ENCODE data around the gene GABRB1.

DNA sequence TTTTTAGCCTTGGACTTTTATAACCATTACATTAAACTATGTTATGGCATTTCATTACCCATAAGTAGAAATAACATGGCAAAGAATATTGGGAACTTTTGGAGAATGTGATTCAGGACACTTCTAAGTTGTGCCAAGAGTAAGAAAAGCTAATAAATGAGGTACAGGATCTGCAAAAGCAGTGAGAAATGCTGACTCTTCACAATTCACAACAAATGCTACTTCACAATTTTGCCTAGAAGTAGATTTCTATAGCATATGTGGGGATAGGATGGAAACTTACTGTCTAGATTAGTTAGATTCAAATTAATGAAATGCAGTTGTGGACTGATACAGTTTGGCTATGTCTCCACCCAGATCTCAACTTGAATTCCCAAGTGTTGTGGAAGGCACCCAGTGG lies 258.4 kb downstream of the GABRB1 start:
- no peak for TF ChIP-seq EZH2phosphoT487 (IDR thresholded peaks at IDR 0.05; ENCODE audit: low read depth, severe bottlenecking, unreplicated experiment)
- TF ChIP-seq, protein P1, sequence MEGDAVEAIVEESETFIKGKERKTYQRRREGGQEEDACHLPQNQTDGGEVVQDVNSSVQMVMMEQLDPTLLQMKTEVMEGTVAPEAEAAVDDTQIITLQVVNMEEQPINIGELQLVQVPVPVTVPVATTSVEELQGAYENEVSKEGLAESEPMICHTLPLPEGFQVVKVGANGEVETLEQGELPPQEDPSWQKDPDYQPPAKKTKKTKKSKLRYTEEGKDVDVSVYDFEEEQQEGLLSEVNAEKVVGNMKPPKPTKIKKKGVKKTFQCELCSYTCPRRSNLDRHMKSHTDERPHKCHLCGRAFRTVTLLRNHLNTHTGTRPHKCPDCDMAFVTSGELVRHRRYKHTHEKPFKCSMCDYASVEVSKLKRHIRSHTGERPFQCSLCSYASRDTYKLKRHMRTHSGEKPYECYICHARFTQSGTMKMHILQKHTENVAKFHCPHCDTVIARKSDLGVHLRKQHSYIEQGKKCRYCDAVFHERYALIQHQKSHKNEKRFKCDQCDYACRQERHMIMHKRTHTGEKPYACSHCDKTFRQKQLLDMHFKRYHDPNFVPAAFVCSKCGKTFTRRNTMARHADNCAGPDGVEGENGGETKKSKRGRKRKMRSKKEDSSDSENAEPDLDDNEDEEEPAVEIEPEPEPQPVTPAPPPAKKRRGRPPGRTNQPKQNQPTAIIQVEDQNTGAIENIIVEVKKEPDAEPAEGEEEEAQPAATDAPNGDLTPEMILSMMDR (IDR thresholded peaks at IDR 0.05; ENCODE audit: poor library complexity) = no peak
